ENCODE data around the gene ANKFY1.

ANKFY1 gene

DNA sequence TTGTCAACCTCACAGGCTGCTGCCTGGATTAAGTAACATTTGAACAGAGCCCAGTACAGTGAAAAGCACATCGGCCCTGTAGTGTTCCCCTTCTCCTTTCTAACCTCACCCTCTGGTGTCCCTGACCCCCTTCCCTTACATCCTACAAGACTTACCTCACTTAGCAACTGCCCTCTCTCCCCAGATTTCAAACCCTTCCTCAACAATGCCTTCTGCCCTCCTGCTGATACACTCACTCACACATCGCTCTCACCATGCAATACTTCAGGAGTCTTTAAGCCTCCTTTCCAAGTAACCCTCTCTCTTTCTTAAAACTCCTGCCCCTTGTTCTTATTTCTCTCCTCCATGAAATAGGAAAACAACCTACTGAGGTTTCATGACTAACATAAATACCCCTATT is 138.8 kb downstream of the ANKFY1 start:
- DNase-seq (ENCODE audit: low read depth in 2 of 2): no peak

DNA sequence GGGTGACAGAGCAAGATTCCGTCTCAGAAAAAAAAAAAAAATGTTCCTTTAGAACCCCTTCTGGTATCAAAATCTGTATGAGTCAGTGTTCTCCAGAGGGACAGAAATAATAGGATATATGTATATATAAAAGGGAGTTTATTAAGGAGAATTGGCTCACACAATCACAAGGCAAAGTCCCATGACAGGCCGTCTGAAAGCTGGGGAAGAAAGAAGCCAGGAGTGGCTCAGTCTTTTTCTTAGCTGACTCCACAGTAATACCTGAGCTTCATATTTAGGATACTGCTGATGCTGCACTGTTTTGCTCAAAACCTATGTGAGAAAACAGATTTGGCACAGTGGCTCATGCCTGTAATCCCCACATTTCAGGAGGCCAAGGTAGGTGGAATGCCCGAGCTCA is 143.4 kb downstream of the ANKFY1 start:
- no peak for DNase-seq (ENCODE audit: low read depth in 2 of 2)

DNA sequence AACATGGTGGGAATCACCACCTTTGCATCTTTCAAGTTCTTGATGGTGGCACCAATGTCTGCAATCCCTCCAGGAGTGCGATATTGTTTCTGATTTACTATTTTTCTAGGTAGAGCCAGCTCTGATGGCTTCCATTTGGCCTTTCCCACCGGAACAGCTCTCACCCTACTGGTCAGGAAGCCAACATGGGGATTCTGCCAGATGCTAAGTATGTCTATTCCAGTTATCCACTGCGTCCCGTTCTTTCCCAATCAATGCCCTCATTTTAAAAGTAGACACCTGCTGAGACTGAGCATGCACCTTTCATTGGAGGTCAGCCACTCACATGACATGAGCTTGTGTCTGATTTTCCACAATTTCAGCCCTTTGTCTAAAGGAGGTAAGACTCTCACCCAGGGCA is 144.5 kb downstream of the ANKFY1 start:
- no peak for DNase-seq (ENCODE audit: low read depth in 2 of 2)

DNA sequence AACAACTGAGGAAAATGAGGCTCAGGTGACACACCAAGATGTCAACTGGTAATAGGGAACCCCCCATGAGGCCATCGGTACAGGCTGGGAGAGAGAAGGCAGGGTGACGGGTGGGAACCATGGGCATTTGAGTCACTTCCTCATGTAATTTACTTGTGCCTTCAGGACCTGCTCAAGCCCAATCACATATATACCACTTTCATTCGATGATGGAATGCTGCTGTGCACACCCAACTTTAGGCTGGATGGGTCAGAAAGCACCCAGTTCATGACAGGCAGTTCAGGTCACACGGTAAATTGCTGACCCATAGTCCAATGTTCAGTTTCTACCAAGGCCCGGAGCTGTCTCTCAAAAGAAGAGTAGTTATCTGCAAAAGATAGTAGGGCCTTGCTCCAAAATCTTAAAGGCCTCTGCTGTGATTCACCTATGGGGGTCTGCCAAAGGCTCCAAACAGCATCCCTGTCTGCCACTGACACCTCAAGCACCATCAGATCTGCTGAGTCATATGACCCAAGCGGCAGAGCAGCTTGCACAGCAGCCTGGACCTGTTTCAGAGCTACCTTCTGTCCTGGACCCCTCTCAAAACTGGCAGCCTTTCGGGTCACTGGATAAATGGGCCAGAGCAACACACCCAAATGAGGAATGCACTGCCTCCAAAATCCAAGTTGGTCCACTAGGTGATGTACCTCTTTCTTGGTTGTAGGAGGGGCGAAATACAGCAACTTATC is 145.6 kb downstream of the ANKFY1 start:
- DNase-seq (ENCODE audit: low read depth in 2 of 2): no peak

DNA sequence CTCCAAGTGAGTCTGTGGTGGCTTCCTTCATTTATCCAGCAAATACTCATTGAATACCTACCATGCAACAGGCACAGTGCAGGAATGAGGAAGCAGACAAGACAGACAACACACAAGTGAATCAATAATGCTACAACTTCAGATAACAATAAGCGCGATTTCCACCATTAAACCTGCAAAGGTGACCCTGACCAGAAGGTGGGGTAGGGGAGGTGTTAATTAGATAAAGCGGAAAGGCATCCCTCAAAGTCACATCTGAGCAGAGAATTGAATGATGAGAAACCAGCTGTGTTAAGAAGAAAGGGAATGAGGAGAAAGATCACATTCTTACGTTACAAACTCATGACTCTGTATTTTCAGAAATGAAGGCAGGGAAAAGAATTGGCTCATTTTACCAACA is 147.3 kb downstream of the ANKFY1 start:
- no peak for DNase-seq (ENCODE audit: low read depth in 2 of 2)

All from stimulated activated CD4-positive, alpha-beta T cell treated with anti-CD3 and anti-CD28 coated beads, Interleukin-15, amount 100 ng/mL, for 48 hours (primary cell).